Measurements from ENCODE around the gene MRPL3.

MRPL3 gene

DNA sequence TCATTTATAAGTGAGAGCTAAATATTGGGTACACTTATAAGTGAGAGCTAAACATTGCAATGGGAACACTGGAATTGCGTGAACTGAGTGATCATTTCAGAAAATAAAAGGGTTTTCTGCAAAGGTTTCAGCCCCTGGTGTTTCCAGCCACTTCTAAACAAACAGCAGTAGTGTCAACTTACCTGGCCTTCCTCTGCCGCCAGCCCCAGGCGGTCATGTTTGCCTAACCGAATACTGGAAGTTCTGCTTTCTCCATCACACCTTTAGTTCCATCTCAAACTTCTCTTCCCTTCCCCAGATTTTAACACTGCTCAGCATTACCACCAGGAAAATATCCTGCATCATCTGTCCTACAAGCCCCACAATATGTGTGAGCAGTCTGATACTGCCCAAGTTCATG, 58.6 kb downstream of the MRPL3 start:
- Histone ChIP-seq H3K27ac (replicated peaks) (no peak overlapping the region), H3K4me3 (replicated peaks; ENCODE audit: insufficient read depth, low read length) (no peak overlapping the region), H3K27me3 (ENCODE audit: insufficient read depth, poor library complexity, severe bottlenecking) (no peaks in the 10 kb centered on the region)
- no peak for DNase-seq (ENCODE audit: low read depth in 1 of 2, low spot score in 1 of 2)
- TF ChIP-seq SPI1 (IDR thresholded peaks at IDR 0.05; ENCODE audit: borderline replicate concordance, low read depth) = no peak
- TF ChIP-seq, protein P1, sequence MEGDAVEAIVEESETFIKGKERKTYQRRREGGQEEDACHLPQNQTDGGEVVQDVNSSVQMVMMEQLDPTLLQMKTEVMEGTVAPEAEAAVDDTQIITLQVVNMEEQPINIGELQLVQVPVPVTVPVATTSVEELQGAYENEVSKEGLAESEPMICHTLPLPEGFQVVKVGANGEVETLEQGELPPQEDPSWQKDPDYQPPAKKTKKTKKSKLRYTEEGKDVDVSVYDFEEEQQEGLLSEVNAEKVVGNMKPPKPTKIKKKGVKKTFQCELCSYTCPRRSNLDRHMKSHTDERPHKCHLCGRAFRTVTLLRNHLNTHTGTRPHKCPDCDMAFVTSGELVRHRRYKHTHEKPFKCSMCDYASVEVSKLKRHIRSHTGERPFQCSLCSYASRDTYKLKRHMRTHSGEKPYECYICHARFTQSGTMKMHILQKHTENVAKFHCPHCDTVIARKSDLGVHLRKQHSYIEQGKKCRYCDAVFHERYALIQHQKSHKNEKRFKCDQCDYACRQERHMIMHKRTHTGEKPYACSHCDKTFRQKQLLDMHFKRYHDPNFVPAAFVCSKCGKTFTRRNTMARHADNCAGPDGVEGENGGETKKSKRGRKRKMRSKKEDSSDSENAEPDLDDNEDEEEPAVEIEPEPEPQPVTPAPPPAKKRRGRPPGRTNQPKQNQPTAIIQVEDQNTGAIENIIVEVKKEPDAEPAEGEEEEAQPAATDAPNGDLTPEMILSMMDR (IDR thresholded peaks at IDR 0.05; ENCODE audit: insufficient read depth, low read length) = no peak
- TF ChIP-seq GABPA (IDR thresholded peaks at IDR 0.05; ENCODE audit: low read depth) = no peak
- TF ChIP-seq, protein P2, sequence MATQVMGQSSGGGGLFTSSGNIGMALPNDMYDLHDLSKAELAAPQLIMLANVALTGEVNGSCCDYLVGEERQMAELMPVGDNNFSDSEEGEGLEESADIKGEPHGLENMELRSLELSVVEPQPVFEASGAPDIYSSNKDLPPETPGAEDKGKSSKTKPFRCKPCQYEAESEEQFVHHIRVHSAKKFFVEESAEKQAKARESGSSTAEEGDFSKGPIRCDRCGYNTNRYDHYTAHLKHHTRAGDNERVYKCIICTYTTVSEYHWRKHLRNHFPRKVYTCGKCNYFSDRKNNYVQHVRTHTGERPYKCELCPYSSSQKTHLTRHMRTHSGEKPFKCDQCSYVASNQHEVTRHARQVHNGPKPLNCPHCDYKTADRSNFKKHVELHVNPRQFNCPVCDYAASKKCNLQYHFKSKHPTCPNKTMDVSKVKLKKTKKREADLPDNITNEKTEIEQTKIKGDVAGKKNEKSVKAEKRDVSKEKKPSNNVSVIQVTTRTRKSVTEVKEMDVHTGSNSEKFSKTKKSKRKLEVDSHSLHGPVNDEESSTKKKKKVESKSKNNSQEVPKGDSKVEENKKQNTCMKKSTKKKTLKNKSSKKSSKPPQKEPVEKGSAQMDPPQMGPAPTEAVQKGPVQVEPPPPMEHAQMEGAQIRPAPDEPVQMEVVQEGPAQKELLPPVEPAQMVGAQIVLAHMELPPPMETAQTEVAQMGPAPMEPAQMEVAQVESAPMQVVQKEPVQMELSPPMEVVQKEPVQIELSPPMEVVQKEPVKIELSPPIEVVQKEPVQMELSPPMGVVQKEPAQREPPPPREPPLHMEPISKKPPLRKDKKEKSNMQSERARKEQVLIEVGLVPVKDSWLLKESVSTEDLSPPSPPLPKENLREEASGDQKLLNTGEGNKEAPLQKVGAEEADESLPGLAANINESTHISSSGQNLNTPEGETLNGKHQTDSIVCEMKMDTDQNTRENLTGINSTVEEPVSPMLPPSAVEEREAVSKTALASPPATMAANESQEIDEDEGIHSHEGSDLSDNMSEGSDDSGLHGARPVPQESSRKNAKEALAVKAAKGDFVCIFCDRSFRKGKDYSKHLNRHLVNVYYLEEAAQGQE (IDR thresholded peaks at IDR 0.05; ENCODE audit: insufficient replicate concordance, low read depth) = no peak
- TF ChIP-seq POLR2AphosphoS5 (IDR thresholded peaks at IDR 0.05; ENCODE audit: low read depth) = no peak

DNA sequence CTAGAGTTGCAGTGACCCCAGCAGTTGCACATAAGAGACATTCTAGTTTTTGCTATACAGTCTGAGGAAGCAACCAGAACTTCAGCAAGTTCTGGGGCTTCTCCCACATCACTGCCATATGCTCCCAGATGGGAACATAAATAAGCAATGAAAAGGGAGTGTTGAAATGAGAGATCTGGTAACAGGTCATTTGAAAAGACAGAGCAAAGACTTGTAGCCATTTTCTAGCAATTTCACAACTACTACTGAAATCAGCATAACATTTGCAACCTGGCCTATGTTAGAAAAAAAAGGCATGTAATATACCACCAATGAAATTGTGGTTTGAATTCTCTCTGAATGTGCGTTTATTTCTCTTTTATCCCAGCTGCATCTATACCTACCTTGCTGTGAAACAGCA, 63.7 kb downstream of the MRPL3 start:
- no peak overlapping the region for H3K27ac ChIP-seq (replicated peaks)

DNA sequence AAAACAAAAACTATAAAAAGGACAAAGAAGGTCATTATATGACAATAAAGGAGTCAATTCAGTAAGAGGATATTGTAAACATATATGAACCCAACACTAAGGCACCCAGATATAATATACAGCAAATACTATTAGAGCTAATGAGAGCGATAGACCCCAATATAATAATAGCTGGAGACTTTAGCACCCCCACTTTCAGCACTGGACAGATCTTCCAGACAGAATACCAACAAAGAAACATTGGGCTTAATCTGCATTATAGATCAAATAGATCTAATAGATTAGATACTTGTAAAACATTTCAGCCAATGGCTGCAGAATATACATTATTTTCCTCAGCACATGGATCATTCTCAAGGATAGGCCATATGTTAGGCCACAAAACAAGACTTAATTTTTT, 67.8 kb downstream of the MRPL3 start:
- TF ChIP-seq GABPA (IDR thresholded peaks at IDR 0.05; ENCODE audit: low read depth) = no peak
- TF ChIP-seq, protein P2 (IDR thresholded peaks at IDR 0.05; ENCODE audit: insufficient replicate concordance, low read depth) = peak; percentile 88
- DNase-seq (ENCODE audit: low read depth in 1 of 2, low spot score in 1 of 2) = no peak
- H3K27me3 ChIP-seq (ENCODE audit: insufficient read depth, poor library complexity, severe bottlenecking) = no peaks in the 10 kb centered on the region
- no peak overlapping the region for H3K27ac ChIP-seq (replicated peaks)
- no peak overlapping the region for H3K4me3 ChIP-seq (replicated peaks; ENCODE audit: insufficient read depth, low read length)

More for the DNA sequence above, 63.7 kb downstream of the MRPL3 start:
- Histone ChIP-seq H3K27me3 (ENCODE audit: insufficient read depth, poor library complexity, severe bottlenecking) (no peaks in the 10 kb centered on the region), H3K4me3 (replicated peaks; ENCODE audit: insufficient read depth, low read length) (no peak overlapping the region)
- DNase-seq (ENCODE audit: low read depth in 1 of 2, low spot score in 1 of 2) = no peak
- no peak for TF ChIP-seq GABPA (IDR thresholded peaks at IDR 0.05; ENCODE audit: low read depth)
- TF ChIP-seq, protein P2 (IDR thresholded peaks at IDR 0.05; ENCODE audit: insufficient replicate concordance, low read depth) = no peak
- no peak for TF ChIP-seq SPI1 (IDR thresholded peaks at IDR 0.05; ENCODE audit: borderline replicate concordance, low read depth)
- TF ChIP-seq, protein P1 (IDR thresholded peaks at IDR 0.05; ENCODE audit: insufficient read depth, low read length) = no peak
- TF ChIP-seq POLR2AphosphoS5 (IDR thresholded peaks at IDR 0.05; ENCODE audit: low read depth) = no peak

DNA sequence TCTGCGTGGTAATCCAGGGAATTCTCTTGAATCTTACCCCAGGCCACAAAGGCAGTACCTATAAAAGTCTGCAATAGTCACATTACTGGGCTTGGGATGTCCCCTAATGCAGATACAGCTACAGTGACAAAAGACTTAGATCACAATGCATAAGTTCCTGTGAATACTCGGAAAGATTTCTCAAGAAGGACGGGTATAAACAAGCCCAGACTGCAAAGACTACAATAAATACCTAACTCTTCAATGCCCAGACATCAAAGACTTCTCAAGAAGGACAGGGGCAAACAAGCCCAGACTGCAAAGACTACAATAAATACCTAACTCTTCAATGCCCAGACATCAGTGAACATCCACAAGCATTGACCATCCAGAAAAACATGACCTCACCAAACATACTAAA, 70.3 kb downstream of the MRPL3 start:
- no peak for DNase-seq (ENCODE audit: low read depth in 1 of 2, low spot score in 1 of 2)
- Histone ChIP-seq H3K27ac (replicated peaks) (no peak overlapping the region), H3K27me3 (ENCODE audit: insufficient read depth, poor library complexity, severe bottlenecking) (no peaks in the 10 kb centered on the region), H3K4me3 (replicated peaks; ENCODE audit: insufficient read depth, low read length) (no peak overlapping the region)
- TF ChIP-seq SPI1 (IDR thresholded peaks at IDR 0.05; ENCODE audit: borderline replicate concordance, low read depth) (no peak), GABPA (IDR thresholded peaks at IDR 0.05; ENCODE audit: low read depth) (no peak), POLR2AphosphoS5 (IDR thresholded peaks at IDR 0.05; ENCODE audit: low read depth) (no peak)
- TF ChIP-seq, protein P2 (IDR thresholded peaks at IDR 0.05; ENCODE audit: insufficient replicate concordance, low read depth) = no peak
- TF ChIP-seq, protein P1 (IDR thresholded peaks at IDR 0.05; ENCODE audit: insufficient read depth, low read length) = no peak
